SK-N-SH treated with all-trans-retinoic acid at 6 μM for 48 hours (cell line): ENCODE results near the gene TUBGCP3.

Experiments used
- ATAC-seq: fragments of 200-7000 bp; cut with Tn5 transposase; 3 replicates; pipeline ENCODE4 v1.9.1; 2020; ENCODE audit warnings: mild to moderate bottlenecking, moderate library complexity
- ARNTL ChIP-seq: fragments of 450-650 bp; formaldehyde crosslinking; IDR thresholded peaks from 2 replicates; pipeline ENCODE4 v1.5.0; 2020; ENCODE audit warnings: low read depth, mild to moderate bottlenecking, moderate library complexity, borderline replicate concordance
- BACH2 ChIP-seq: fragments of 250-450 bp; sonication (Bioruptor Pico); IDR thresholded peaks from 2 replicates; pipeline ENCODE4 v1.9.0; 2021; ENCODE audit warnings: mild to moderate bottlenecking, borderline replicate concordance
- CSDC2 ChIP-seq: fragments of 250-450 bp; sonication (Bioruptor Pico); IDR thresholded peaks from 2 replicates; pipeline ENCODE4 v1.5.0; 2020; ENCODE audit warnings: mild to moderate bottlenecking, moderate library complexity
- ESRRG ChIP-seq: fragments of 250-450 bp; sonication (Bioruptor Pico); IDR thresholded peaks from 2 replicates; pipeline ENCODE4 v1.6.1; 2021; ENCODE audit warnings: mild to moderate bottlenecking
- GLIS3 ChIP-seq: fragments of 250-450 bp; sonication (Bioruptor Pico); IDR thresholded peaks from 2 replicates; pipeline ENCODE4 v1.5.0; 2020; ENCODE audit warnings: mild to moderate bottlenecking, moderate library complexity
- ISL1 ChIP-seq: fragments of 250-450 bp; sonication (Bioruptor Pico); IDR thresholded peaks from 2 replicates; pipeline ENCODE4 v2.1.2; 2022; ENCODE audit warnings: mild to moderate bottlenecking, moderate library complexity
- OSR1 ChIP-seq: fragments of 250-450 bp; sonication (Bioruptor Pico); IDR thresholded peaks from 2 replicates; pipeline ENCODE4 v1.8.0; 2022; ENCODE audit warnings: moderate library complexity, mild to moderate bottlenecking, inconsistent platforms
- PPARA ChIP-seq: fragments of 250-450 bp; sonication (Bioruptor Pico); IDR thresholded peaks from 2 replicates; pipeline ENCODE4 v1.5.0; 2020; ENCODE audit warnings: mild to moderate bottlenecking, borderline replicate concordance
- RARB ChIP-seq: fragments of 250-450 bp; sonication (Bioruptor Pico); IDR thresholded peaks from 2 replicates; pipeline ENCODE4 v1.8.0; 2021; ENCODE audit warnings: mild to moderate bottlenecking, moderate library complexity
- SNAI2 ChIP-seq: fragments of 250-450 bp; sonication (Bioruptor Pico); IDR thresholded peaks from 2 replicates; pipeline ENCODE4 v1.5.0; 2020; ENCODE audit warnings: mild to moderate bottlenecking, moderate library complexity
- TCF4 ChIP-seq: fragments of 250-450 bp; sonication (Bioruptor Pico); IDR thresholded peaks from 2 replicates; pipeline ENCODE4 v1.8.0; 2021; ENCODE audit warnings: mild to moderate bottlenecking, moderate library complexity, borderline replicate concordance
- TOX ChIP-seq: fragments of 250-450 bp; sonication (Bioruptor Pico); IDR thresholded peaks from 2 replicates; pipeline ENCODE4 v1.8.0; 2021; ENCODE audit warnings: mild to moderate bottlenecking, moderate library complexity, borderline replicate concordance
- ZC3H10 ChIP-seq: fragments of 250-450 bp; sonication (Bioruptor Pico); IDR thresholded peaks from 2 replicates; pipeline ENCODE4 v1.5.1; 2021; ENCODE audit warnings: mild to moderate bottlenecking, moderate library complexity
- ZFP3 ChIP-seq: fragments of 250-450 bp; sonication (Bioruptor Pico); IDR thresholded peaks from 2 replicates; pipeline ENCODE4 v1.5.0; 2020; ENCODE audit warnings: mild to moderate bottlenecking, moderate library complexity
- ZNF565 ChIP-seq: fragments of 450-650 bp; formaldehyde crosslinking; conservative IDR thresholded peaks from 2 replicates; pipeline ENCODE4 v1.5.0; 2020; ENCODE audit warnings: low read depth, mild to moderate bottlenecking, moderate library complexity
- ZNF70 ChIP-seq: fragments of 450-650 bp; formaldehyde crosslinking; IDR thresholded peaks from 2 replicates; pipeline ENCODE4 v1.5.0; 2020; ENCODE audit warnings: mild to moderate bottlenecking, moderate library complexity
- ZNF8 ChIP-seq: fragments of 450-650 bp; formaldehyde crosslinking; IDR thresholded peaks from 2 replicates; pipeline ENCODE4 v1.5.0; 2020; ENCODE audit warnings: mild to moderate bottlenecking, moderate library complexity
- TF ChIP-seq, protein P1 (sequence below): fragments of 250-450 bp; sonication (Bioruptor Pico); IDR thresholded peaks from 2 replicates; pipeline ENCODE4 v1.8.0; 2021; ENCODE audit warnings: low read depth, mild to moderate bottlenecking, moderate library complexity, borderline replicate concordance
- TF ChIP-seq, protein P2 (sequence below): fragments of 250-450 bp; sonication (Bioruptor Pico); IDR thresholded peaks from 2 replicates; pipeline ENCODE4 v1.5.1; 2020; ENCODE audit warnings: low read depth, mild to moderate bottlenecking, moderate library complexity
- TF ChIP-seq, protein P3 (sequence below): fragments of 250-450 bp; sonication (Bioruptor Pico); IDR thresholded peaks from 2 replicates; pipeline ENCODE4 v1.5.0; 2020; ENCODE audit warnings: mild to moderate bottlenecking, moderate library complexity
- TF ChIP-seq, protein P4 (sequence below): fragments of 250-450 bp; sonication (Bioruptor Pico); IDR thresholded peaks from 2 replicates; pipeline ENCODE4 v1.5.1; 2021; ENCODE audit warnings: mild to moderate bottlenecking, moderate library complexity

The TUBGCP3 gene

DNA sequence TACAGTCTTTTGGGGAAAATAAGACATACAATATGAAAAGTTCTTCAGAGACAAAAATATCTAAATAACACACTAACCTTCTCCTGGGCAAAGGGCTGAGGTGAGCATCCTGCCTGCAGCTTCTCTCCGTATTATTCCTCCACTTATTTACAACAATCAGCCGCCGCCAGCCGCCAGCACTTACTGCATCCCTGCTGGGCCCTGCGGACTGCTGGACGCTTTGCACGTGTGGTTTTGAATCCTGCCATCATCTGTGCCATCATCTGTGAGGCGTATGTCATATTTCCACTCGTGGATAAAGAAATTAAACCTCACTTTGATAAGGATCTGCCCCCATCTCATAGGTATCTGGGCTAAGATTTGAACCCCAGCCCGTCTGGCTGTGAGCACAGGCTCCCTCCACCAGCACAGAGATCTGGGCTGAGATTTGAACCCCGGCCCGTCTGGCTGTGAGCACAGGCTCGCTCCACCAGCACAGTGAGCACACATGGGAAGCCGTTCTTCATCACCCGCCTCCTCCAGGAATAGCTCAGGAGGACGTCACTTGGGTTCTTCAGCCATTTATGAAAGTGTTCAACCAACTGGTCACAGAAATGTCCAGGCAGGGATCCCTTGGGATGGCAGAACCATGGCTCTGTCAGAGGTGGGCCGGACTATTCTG lies 35.2 kb upstream of the TUBGCP3 start:
- TF ChIP-seq, protein P1, sequence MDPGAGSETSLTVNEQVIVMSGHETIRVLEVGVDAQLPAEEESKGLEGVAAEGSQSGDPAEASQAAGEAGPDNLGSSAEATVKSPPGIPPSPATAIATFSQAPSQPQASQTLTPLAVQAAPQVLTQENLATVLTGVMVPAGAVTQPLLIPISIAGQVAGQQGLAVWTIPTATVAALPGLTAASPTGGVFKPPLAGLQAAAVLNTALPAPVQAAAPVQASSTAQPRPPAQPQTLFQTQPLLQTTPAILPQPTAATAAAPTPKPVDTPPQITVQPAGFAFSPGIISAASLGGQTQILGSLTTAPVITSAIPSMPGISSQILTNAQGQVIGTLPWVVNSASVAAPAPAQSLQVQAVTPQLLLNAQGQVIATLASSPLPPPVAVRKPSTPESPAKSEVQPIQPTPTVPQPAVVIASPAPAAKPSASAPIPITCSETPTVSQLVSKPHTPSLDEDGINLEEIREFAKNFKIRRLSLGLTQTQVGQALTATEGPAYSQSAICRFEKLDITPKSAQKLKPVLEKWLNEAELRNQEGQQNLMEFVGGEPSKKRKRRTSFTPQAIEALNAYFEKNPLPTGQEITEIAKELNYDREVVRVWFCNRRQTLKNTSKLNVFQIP (CRISPR knock-in tag) = no peak
- TF ChIP-seq TCF4 (CRISPR knock-in tag) (no peak), CSDC2 (no peak), ZFP3 (CRISPR knock-in tag) (no peak), ZC3H10 (CRISPR knock-in tag) (no peak), PPARA (CRISPR knock-in tag) (no peak), TOX (CRISPR knock-in tag) (no peak), ZNF565 (no peak), GLIS3 (no peak), RARB (CRISPR knock-in tag) (no peak), ZNF8 (no peak), SNAI2 (CRISPR knock-in tag) (no peak), ARNTL (CRISPR knock-in tag) (no peak), ZNF70 (CRISPR knock-in tag) (no peak), ESRRG (CRISPR knock-in tag) (no peak), BACH2 (CRISPR knock-in tag) (no peak), OSR1 (CRISPR knock-in tag) (no peak)
- TF ChIP-seq, protein P2, sequence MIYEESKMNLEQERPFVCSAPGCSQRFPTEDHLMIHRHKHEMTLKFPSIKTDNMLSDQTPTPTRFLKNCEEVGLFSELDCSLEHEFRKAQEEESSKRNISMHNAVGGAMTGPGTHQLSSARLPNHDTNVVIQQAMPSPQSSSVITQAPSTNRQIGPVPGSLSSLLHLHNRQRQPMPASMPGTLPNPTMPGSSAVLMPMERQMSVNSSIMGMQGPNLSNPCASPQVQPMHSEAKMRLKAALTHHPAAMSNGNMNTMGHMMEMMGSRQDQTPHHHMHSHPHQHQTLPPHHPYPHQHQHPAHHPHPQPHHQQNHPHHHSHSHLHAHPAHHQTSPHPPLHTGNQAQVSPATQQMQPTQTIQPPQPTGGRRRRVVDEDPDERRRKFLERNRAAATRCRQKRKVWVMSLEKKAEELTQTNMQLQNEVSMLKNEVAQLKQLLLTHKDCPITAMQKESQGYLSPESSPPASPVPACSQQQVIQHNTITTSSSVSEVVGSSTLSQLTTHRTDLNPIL (CRISPR knock-in tag) = no peak
- TF ChIP-seq, protein P3, sequence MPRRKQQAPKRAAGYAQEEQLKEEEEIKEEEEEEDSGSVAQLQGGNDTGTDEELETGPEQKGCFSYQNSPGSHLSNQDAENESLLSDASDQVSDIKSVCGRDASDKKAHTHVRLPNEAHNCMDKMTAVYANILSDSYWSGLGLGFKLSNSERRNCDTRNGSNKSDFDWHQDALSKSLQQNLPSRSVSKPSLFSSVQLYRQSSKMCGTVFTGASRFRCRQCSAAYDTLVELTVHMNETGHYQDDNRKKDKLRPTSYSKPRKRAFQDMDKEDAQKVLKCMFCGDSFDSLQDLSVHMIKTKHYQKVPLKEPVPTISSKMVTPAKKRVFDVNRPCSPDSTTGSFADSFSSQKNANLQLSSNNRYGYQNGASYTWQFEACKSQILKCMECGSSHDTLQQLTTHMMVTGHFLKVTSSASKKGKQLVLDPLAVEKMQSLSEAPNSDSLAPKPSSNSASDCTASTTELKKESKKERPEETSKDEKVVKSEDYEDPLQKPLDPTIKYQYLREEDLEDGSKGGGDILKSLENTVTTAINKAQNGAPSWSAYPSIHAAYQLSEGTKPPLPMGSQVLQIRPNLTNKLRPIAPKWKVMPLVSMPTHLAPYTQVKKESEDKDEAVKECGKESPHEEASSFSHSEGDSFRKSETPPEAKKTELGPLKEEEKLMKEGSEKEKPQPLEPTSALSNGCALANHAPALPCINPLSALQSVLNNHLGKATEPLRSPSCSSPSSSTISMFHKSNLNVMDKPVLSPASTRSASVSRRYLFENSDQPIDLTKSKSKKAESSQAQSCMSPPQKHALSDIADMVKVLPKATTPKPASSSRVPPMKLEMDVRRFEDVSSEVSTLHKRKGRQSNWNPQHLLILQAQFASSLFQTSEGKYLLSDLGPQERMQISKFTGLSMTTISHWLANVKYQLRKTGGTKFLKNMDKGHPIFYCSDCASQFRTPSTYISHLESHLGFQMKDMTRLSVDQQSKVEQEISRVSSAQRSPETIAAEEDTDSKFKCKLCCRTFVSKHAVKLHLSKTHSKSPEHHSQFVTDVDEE (CRISPR knock-in tag) = no peak
- ATAC-seq = no peak

DNA sequence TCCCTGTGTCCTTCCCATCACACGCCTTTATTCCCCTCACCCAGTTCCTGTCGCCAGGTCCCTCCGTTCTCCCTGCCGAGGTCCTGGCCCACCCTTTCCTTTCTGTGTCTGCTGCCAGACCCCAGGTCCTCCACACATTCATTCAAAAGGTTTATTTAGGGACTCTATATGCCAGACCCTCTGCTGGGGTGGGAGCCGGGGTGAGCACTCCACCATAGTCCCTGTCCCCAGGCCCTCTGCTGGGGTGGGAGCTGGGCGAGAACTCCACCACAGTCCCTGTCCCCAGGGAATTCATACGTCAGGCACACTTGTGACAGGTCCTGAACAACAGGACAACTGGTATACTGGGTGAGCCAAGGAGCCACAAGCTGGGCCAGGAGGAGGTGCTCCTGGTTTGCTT lies 34.4 kb upstream of the TUBGCP3 start:
- TF ChIP-seq ARNTL (CRISPR knock-in tag) (no peak), BACH2 (CRISPR knock-in tag) (no peak), ZNF565 (no peak), TCF4 (CRISPR knock-in tag) (no peak)
- ATAC-seq = no peak

DNA sequence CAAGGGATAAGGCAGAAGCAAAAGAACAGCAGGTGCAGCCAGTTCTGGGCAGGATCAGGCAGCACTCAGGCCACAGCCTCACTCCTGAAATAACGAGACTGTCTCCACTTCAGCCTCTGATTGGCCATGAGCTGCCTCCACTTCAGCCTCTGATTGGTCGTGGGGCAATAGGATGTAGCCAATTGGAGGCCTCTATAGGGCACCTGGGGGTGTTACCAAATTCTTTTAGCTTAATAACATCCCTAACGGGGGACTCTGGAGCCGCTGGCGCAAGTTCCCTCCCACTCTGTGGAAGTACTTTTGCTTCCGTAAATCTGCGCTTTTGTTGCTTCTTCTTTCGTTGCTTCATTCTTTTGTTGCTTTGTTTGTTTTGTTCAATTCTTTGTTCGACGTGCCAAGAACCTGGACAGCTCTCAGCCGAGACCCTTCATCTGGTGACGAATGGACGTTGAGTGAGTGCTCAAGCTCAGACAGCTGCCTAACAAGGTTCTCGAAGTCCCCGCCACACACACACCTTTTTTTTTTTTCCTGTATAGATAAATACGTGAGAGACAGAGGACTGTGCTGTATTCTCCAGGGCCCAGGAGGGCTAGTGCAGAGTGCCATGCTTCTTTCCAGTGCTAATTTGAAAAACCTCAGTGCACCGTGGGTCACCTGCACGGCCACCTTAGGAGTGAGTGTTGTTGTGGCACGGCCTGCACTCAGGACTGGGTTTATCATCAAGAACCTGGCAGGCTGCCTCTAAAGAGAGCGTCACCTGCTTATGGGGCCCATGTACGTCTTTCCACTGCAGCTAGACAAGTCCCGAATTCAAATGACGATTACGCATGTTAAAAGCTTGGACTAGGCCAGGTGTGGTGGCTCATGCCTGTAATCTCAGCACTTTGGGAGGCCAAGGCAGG lies 32.0 kb upstream of the TUBGCP3 start:
- ATAC-seq = peak; percentile 52; the same call in 2 of the 3 replicates
- TF ChIP-seq, protein P3 (CRISPR knock-in tag) = no peak
- TF ChIP-seq CSDC2 (no peak), ARNTL (CRISPR knock-in tag) (no peak), PPARA (CRISPR knock-in tag) (no peak), BACH2 (CRISPR knock-in tag) (no peak), RARB (CRISPR knock-in tag) (no peak), ZNF565 (no peak), SNAI2 (CRISPR knock-in tag) (no peak), OSR1 (CRISPR knock-in tag) (no peak), ZNF8 (no peak), GLIS3 (no peak), ISL1 (CRISPR knock-in tag) (no peak), ZFP3 (CRISPR knock-in tag) (no peak)
- TF ChIP-seq, protein P1 (CRISPR knock-in tag) = no peak
- TF ChIP-seq, protein P4, sequence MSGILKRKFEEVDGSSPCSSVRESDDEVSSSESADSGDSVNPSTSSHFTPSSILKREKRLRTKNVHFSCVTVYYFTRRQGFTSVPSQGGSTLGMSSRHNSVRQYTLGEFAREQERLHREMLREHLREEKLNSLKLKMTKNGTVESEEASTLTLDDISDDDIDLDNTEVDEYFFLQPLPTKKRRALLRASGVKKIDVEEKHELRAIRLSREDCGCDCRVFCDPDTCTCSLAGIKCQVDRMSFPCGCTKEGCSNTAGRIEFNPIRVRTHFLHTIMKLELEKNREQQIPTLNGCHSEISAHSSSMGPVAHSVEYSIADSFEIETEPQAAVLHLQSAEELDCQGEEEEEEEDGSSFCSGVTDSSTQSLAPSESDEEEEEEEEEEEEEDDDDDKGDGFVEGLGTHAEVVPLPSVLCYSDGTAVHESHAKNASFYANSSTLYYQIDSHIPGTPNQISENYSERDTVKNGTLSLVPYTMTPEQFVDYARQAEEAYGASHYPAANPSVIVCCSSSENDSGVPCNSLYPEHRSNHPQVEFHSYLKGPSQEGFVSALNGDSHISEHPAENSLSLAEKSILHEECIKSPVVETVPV (CRISPR knock-in tag) = no peak
- TF ChIP-seq, protein P2 (CRISPR knock-in tag) = no peak
